Uterus (tissue), 2 donors: ENCODE results near the gene NEK6.

Experiments
- POLR2A ChIP-seq, 2 donors: fragments of 450-650 bp; IDR thresholded peaks; one replicate each; pipeline ENCODE4 v1.6.1; 2016; ENCODE audit warnings: antibody characterized with exemption in 2 of 2, mild to moderate bottlenecking in 1 of 2, moderate library complexity in 1 of 2
- TF ChIP-seq, protein P1 (sequence below), 4 experiments: fragments of 200-600 bp in 2 of 4; fragments of 450-650 bp in 2 of 4; sonication (generic) in 2 of 4; IDR thresholded peaks; one replicate each; pipeline ENCODE4 v1.5.1; 2016 to 2019; ENCODE audit warnings: antibody characterized with exemption in 4 of 4, mild to moderate bottlenecking in 2 of 4, moderate library complexity in 1 of 4

DNA sequence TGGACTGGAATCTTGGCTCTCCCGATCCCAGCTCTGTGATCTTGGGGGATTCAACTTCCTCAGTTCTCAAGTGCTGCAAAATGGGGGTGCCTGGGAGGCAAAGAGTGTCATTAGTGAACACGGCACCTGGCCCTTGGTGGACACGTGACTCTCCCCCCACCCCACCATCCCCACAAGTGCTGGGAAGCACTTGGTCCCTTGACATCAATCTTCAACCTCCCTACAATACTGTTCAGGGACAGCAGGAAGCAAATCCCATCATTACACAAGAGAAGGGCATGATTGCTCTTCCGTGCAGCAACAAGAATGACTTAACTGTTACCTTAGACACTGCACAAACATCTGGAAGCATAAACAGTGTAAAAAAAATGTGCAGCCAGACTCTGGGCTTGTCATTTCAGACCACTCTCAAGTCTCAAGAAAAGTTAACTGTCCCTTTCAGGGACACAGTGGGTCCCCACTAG lies 96.1 kb downstream of the NEK6 start:
- no peak for TF ChIP-seq POLR2A (IDR thresholded peaks at IDR 0.05)
- TF ChIP-seq, protein P1, sequence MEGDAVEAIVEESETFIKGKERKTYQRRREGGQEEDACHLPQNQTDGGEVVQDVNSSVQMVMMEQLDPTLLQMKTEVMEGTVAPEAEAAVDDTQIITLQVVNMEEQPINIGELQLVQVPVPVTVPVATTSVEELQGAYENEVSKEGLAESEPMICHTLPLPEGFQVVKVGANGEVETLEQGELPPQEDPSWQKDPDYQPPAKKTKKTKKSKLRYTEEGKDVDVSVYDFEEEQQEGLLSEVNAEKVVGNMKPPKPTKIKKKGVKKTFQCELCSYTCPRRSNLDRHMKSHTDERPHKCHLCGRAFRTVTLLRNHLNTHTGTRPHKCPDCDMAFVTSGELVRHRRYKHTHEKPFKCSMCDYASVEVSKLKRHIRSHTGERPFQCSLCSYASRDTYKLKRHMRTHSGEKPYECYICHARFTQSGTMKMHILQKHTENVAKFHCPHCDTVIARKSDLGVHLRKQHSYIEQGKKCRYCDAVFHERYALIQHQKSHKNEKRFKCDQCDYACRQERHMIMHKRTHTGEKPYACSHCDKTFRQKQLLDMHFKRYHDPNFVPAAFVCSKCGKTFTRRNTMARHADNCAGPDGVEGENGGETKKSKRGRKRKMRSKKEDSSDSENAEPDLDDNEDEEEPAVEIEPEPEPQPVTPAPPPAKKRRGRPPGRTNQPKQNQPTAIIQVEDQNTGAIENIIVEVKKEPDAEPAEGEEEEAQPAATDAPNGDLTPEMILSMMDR (IDR thresholded peaks at IDR 0.05): no peak
